ENCODE measurements around the gene PLCG2.
"Not testable (repeated sequence)": the region's sequence is repeated elsewhere in the genome, so short reads cannot be mapped to it uniquely, and the experiment has no call there.

Gene PLCG2

GRCh38 chr16:81790830-81791435, 11.8 kb downstream of the PLCG2 start:
- DNase-seq, result no peak

- DNase-seq, result no peak
Observed at GRCh38 chr16:81792828-81793227, 13.7 kb downstream of the PLCG2 start.

GRCh38 chr16:81795193-81795592, 16.1 kb downstream of the PLCG2 start:
- DNase-seq, result no peak

- DNase-seq, result no peak
Observed at GRCh38 chr16:81796035-81796434, 16.9 kb downstream of the PLCG2 start.

GRCh38 chr16:81796583-81797346, 17.7 kb downstream of the PLCG2 start:
- no peak for DNase-seq

GRCh38 chr16:81797443-81797842, 18.4 kb downstream of the PLCG2 start:
- no peak for DNase-seq

GRCh38 chr16:81798311-81799137, 19.4 kb downstream of the PLCG2 start:
- DNase-seq, result no peak

- DNase-seq, result no peak
Observed at GRCh38 chr16:81799138-81799504, 20.0 kb downstream of the PLCG2 start.

- DNase-seq, result not testable (repeated sequence)
Observed at GRCh38 chr16:81801724-81802123, 22.6 kb downstream of the PLCG2 start.

- no peak for DNase-seq
Observed at GRCh38 chr16:81803332-81803731, 24.2 kb downstream of the PLCG2 start.

- DNase-seq, result no peak
Observed at GRCh38 chr16:81804134-81804610, 25.1 kb downstream of the PLCG2 start.

- no peak for DNase-seq
Observed at GRCh38 chr16:81806696-81807095, 27.6 kb downstream of the PLCG2 start.

GRCh38 chr16:81807767-81808358, 28.8 kb downstream of the PLCG2 start:
- no peak for DNase-seq

- no peak for DNase-seq
Observed at GRCh38 chr16:81808933-81809480, 29.9 kb downstream of the PLCG2 start.

- DNase-seq, result no peak
Observed at GRCh38 chr16:81809567-81809966, 30.5 kb downstream of the PLCG2 start.

GRCh38 chr16:81810361-81810760, 31.3 kb downstream of the PLCG2 start:
- DNase-seq, result no peak

- DNase-seq, result no peak
Observed at GRCh38 chr16:81810894-81811538, 31.9 kb downstream of the PLCG2 start.

GRCh38 chr16:81813648-81814047, 34.6 kb downstream of the PLCG2 start:
- DNase-seq, result no peak

GRCh38 chr16:81814751-81815428, 35.8 kb downstream of the PLCG2 start:
- no peak for DNase-seq

GRCh38 chr16:81815429-81815766, 36.3 kb downstream of the PLCG2 start:
- DNase-seq, result no peak

GRCh38 chr16:81816351-81816750, 37.3 kb downstream of the PLCG2 start:
- DNase-seq, result no peak

- DNase-seq, result no peak
Observed at GRCh38 chr16:81816793-81817210, 37.7 kb downstream of the PLCG2 start.
